IPS-15b (cell line): Measurements from ENCODE around the gene SLC45A1.

Experiments
- H3K27me3 ChIP-seq: one replicate; pipeline ENCODE4 v1.6.1; 2013; ENCODE audit warnings: low read length; ENCODE audit not compliant: control insufficient read depth, insufficient read depth
- H3K36me3 ChIP-seq: one replicate; pipeline ENCODE4 v1.6.1; 2013; ENCODE audit warnings: low read length; ENCODE audit not compliant: control insufficient read depth, insufficient read depth
- H3K4me1 ChIP-seq: one replicate; pipeline ENCODE4 v1.6.1; 2013; ENCODE audit warnings: mild to moderate bottlenecking, low read length; ENCODE audit not compliant: control insufficient read depth, insufficient read depth
- H3K4me3 ChIP-seq: one replicate; pipeline ENCODE4 v1.5.1; 2013; ENCODE audit warnings: low read depth, low read length
- H3K9ac ChIP-seq: one replicate; pipeline ENCODE4 v1.6.1; 2013; ENCODE audit warnings: low read depth, mild to moderate bottlenecking, low read length
- H3K9me3 ChIP-seq: one replicate; pipeline ENCODE4 v1.6.1; 2013; ENCODE audit warnings: mild to moderate bottlenecking, low read length; ENCODE audit not compliant: control insufficient read depth, insufficient read depth

The SLC45A1 gene

DNA sequence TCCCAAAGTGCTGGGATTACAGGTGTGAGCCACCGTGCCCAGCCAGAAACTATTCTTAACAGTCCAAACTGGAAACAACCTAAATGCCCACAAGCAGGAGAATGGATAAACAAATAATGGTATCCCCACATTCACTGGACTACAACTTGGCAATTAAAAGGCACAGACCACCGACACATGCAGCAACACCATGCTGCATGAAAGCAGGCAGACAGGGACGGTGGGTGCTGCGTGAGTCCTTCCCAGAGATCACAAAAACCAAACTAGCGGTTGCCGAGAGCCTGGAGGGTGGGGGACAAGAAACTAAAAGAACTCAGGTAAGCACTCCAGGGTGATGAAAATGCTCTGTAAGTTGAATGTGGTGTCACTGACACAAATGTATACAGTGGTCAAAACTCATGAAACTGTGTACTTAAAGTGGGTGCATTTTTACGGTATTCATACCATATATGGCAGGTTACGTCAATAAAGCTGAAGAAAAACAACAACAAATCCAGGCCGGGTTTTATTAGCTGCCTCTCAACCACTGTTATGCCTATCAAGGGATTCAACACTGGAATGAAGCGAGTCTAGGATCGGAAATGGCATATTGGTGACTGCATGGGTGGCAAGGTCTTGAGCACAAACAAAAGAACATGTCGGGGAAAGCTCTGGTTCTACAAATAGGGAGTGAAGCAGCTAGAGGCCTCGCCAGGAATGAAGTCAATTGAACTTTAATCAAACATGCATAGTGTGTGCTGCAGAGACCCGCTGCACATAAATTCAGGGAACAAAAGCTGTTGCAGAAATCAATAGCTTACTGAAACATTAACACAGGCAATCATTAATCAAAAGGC is 52.4 kb downstream of the SLC45A1 start:
- no peaks in the 10 kb centered on the region for H3K27me3 ChIP-seq
- no peak overlapping the region for H3K9ac ChIP-seq
- H3K4me1 ChIP-seq, result peaks cover 29% of the 10 kb centered on the region
- peaks cover 3% of the 10 kb centered on the region for H3K36me3 ChIP-seq
- no peaks in the 10 kb centered on the region for H3K9me3 ChIP-seq
- no peak overlapping the region for H3K4me3 ChIP-seq

DNA sequence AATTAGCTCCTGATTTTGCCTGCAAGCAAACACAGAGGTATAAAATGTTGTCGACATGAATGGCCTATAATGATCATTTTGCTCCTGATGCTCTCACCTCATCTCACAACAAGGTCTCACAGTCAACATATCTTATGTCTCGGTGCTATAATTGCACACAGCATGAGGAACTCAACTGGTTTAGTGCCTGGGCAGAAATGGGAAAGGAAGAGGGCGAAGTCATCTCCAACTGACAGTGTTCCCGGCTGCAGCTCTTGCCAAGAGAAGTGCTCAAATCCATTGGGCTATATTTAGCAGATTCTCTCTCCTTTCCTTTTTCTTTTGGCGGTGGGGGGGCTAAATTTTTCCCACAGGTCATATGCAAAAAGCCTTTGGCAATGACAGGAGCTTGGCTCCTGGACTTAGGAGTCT is 53.0 kb downstream of the SLC45A1 start:
- H3K9ac ChIP-seq, result no peak overlapping the region
- no peaks in the 10 kb centered on the region for H3K9me3 ChIP-seq
- peaks cover 29% of the 10 kb centered on the region for H3K4me1 ChIP-seq
- no peaks in the 10 kb centered on the region for H3K36me3 ChIP-seq
- no peak overlapping the region for H3K4me3 ChIP-seq
- no peaks in the 10 kb centered on the region for H3K27me3 ChIP-seq

DNA sequence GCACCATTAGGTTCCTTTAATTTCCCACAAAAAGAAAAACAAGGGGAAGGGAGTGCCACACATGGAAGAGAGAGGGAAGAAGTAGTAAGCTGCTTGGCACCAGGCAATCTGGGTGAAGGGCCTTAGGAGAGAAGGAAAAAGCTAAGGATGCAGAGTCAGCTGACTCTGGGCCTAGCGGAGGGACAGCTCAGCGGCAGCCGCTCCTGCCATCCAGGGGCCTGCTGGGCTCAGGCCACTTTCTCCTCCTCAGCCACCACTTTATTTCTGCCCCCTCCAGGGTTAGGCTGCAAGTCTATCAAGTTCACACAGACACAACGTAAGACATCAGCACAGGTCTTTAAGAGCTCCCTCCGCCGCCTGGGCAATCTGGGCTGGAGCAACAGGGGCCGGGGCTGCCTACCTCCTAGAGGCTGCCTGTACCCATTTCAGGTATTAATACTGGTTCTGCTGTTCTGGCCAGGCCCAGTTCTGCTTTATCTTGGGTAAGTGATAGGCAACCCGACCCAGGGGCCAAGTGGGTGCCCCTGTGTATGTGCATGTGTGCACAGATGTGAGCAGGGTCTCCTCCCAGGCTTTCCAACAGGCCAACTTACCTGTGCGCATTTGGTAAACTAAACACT is 53.6 kb downstream of the SLC45A1 start:
- H3K27me3 ChIP-seq, result no peaks in the 10 kb centered on the region
- H3K9me3 ChIP-seq, result no peaks in the 10 kb centered on the region
- no peaks in the 10 kb centered on the region for H3K36me3 ChIP-seq
- peaks cover 29% of the 10 kb centered on the region for H3K4me1 ChIP-seq
- peak overlapping the region; percentile 27 for H3K9ac ChIP-seq
- no peak overlapping the region for H3K4me3 ChIP-seq

DNA sequence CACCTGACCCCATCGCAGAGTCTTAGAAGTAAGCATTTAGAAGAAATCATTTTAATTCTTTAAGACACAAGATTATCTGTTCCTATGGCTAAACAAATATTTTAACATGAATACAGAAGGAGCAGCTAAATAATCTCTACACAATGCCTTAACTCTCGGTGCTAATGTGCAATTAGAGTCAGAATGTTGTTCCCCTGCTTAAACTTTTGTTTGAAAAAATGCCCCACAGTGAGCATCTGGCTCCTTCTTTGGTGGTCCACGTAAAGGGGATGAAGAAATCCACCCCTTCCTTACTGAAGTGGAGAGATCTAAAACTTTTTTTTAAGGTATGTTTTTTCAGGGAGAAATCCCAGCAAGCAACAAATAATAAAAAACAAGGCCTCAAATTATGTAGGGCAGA is 55.2 kb downstream of the SLC45A1 start:
- no peak overlapping the region for H3K9ac ChIP-seq
- H3K9me3 ChIP-seq, result no peaks in the 10 kb centered on the region
- H3K36me3 ChIP-seq, result no peaks in the 10 kb centered on the region
- H3K4me1 ChIP-seq, result peaks cover 29% of the 10 kb centered on the region
- H3K4me3 ChIP-seq, result no peak overlapping the region
- H3K27me3 ChIP-seq, result no peaks in the 10 kb centered on the region

DNA sequence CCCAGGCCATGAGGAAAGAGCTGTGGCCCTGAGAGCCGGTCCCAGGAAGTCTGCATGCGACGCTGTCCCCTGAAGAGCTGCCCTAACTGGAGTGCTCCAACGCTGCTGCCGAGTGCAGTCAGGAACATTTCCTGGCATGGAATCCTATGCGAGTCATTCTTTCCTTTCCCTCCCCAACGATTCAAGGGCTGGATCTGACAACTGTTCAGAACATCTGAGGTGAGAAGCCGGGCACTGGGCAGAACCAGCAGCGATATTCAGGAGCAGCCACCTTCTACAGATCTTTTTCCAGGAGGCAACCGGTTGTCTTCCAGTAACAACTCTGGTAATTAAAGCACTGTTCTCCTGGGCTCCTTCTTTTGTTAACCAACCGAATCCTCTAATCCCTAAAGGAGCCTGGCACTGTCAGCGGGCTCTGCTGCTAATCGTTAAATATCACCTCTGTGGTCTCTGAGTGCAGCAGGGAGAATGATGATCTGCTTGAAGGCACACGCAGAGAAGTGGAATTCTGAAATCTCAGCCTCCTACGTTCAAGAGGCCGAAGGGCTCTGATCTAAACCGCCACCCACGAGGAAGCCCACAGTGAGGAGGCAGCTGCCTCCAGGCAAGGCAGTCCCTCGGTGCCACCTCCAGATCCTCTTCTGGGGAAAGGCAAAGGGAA is 55.8 kb downstream of the SLC45A1 start:
- Histone ChIP-seq H3K36me3 (no peaks in the 10 kb centered on the region), H3K9ac (no peak overlapping the region), H3K4me1 (peaks cover 29% of the 10 kb centered on the region), H3K9me3 (no peaks in the 10 kb centered on the region), H3K4me3 (no peak overlapping the region), H3K27me3 (no peaks in the 10 kb centered on the region)

DNA sequence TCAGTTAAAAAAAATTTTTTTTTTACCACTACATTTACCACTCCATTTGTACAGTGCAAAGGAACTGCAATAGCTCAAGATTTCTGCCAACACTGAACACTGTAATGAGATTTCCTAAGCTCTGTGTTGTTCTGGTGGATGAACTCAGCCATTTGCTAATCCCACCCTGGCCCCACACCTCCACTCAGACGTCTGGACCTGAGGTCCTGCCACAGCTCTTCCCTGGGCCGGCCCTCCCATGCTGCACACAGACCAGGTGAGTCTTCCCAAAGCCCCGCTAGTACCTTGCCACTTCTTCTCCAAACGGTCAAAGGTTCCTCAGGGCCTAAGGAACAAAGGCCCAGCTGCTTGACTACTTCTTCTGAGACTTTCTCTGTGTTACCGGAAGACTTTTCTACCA is 56.4 kb downstream of the SLC45A1 start:
- H3K36me3 ChIP-seq, result no peaks in the 10 kb centered on the region
- no peaks in the 10 kb centered on the region for H3K27me3 ChIP-seq
- no peak overlapping the region for H3K9ac ChIP-seq
- peaks cover 29% of the 10 kb centered on the region for H3K4me1 ChIP-seq
- no peaks in the 10 kb centered on the region for H3K9me3 ChIP-seq
- no peak overlapping the region for H3K4me3 ChIP-seq

DNA sequence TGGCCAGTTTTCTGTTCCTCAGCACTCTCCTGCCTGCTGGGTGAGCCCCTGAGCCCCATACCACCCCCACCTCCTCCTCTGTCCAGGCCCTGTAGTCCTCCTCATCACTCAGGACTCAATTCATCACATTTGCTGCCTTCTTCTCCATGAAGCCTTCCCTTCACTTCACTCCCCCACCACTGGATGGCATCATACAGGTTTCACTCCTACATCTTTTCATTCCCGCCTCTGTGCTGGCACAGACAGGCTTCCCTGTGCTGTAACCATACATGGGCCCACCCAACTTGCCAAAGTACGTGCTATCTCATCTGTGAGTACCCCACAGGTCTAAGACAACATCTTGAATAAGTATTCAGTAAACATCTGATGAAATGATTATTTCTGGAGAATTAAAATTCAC is 56.9 kb downstream of the SLC45A1 start:
- Histone ChIP-seq H3K9me3 (no peaks in the 10 kb centered on the region), H3K27me3 (no peaks in the 10 kb centered on the region), H3K4me1 (peaks cover 29% of the 10 kb centered on the region), H3K4me3 (no peak overlapping the region), H3K9ac (no peak overlapping the region), H3K36me3 (no peaks in the 10 kb centered on the region)

DNA sequence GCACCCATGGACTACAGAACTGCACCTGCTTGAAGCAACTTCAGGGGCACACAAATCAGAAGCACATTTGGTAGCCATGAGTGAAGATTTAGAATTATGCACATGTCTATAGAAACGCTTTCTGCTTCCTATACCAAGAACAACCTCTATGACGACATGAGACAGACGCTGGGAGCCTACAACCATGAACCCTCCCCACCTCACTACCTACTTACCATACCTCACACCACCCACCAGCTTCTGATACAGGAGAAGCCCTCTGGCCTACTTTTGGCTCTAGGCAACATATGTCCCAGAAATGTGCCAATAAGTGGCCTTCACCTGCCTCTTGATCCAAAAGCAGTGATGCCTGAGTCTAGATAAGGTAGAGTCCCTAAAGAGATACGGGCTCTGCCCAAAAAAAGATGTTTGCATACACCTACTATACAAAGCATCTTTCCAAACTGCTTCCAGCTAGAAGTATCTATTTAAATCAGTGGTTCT is 58.5 kb downstream of the SLC45A1 start:
- Histone ChIP-seq H3K36me3 (no peaks in the 10 kb centered on the region), H3K27me3 (no peaks in the 10 kb centered on the region), H3K9me3 (no peaks in the 10 kb centered on the region), H3K4me1 (peaks cover 18% of the 10 kb centered on the region), H3K9ac (no peak overlapping the region), H3K4me3 (no peak overlapping the region)

DNA sequence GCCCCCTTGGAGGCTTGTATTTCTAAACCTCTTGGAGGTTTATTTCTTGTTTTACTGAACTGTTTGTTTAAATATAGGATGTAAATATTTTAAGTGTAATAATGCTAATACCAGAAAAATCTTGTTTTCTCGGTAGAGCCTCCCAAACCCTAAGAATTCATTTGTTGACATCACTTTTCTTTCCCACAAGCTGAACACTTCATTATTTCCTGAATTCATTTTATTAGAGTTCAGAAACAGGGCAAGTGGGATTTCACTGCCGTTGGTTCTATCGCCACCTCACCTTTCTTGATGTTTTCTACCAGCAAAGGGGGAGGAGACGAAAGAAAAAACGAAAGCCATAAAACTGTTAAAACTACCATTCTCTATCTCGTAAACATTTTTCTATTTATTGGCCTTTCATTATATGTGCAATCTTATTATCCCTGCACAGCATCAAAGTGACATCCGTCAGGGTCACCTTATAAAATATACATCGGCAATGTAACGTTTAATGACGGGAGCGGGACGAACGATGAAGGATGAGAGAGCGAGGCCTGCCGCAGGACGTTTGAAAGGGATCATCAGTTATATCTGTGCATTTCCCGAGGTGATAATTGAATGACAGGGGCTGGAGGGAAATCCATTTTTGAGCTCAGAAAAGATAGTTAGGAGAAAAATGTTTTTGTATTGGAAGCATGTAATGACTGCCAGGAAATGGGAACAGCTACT is 59.5 kb downstream of the SLC45A1 start:
- H3K9ac ChIP-seq, result no peak overlapping the region
- no peaks in the 10 kb centered on the region for H3K27me3 ChIP-seq
- no peaks in the 10 kb centered on the region for H3K36me3 ChIP-seq
- no peak overlapping the region for H3K4me3 ChIP-seq
- H3K9me3 ChIP-seq, result no peaks in the 10 kb centered on the region
- H3K4me1 ChIP-seq, result peaks cover 18% of the 10 kb centered on the region

DNA sequence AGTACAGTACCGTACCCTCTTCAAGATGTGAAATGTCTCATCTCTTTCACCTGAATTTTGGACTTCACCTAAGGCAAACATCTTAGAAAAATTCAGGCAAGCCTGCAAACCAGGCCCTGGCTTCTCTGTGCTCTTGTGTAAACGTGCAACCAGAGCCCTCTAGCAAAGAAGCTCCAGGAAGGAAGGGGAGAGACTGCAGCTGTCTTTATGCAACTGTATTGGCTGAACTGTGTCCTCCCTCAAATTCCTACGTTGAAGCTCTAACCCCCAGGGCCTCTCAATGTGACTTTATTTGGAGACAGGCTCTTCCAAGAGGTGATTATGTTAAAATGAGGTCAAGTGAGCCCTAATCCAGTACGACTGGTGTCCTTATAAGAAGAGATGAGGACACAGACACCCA is 60.3 kb downstream of the SLC45A1 start:
- Histone ChIP-seq H3K9me3 (no peaks in the 10 kb centered on the region), H3K4me1 (peaks cover 20% of the 10 kb centered on the region), H3K27me3 (no peaks in the 10 kb centered on the region), H3K36me3 (no peaks in the 10 kb centered on the region), H3K9ac (no peak overlapping the region), H3K4me3 (no peak overlapping the region)

DNA sequence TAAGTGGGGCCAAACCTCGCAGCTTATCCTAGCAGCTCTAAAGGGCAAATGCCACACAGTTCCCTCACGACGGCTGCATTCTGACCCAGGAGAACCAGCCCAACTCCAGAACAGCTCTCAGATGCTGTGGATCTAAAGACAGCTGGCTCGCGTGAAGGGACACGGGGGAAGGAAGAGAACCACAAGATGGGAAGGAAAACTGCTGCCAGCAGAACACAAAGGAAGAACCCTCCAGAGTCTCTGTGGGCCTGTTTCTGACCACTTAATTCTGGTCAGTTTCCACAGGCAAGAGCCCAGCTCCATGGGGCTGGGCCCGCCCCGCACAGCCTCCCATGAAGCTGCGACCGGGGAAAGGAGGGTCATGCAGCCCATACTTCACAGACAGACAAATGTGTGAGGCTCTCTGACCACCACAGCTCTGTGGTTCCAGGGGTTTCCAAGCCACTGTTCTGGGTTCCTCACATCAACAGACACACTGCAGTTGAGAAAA is 61.1 kb downstream of the SLC45A1 start:
- Histone ChIP-seq H3K9ac (no peak overlapping the region), H3K4me1 (peaks cover 11% of the 10 kb centered on the region), H3K9me3 (no peaks in the 10 kb centered on the region), H3K36me3 (no peaks in the 10 kb centered on the region), H3K4me3 (no peak overlapping the region), H3K27me3 (no peaks in the 10 kb centered on the region)
